HG02642 (cell line): ENCODE measurements around the gene LTB.

Source experiments
- ATAC-seq: cut with Tn5 transposase; IDR thresholded peaks from one replicate; pipeline ENCODE4 v1.9.1; 2021; ENCODE audit warnings: mild to moderate bottlenecking; ENCODE audit not compliant: unreplicated experiment, poor library complexity

The LTB gene

DNA sequence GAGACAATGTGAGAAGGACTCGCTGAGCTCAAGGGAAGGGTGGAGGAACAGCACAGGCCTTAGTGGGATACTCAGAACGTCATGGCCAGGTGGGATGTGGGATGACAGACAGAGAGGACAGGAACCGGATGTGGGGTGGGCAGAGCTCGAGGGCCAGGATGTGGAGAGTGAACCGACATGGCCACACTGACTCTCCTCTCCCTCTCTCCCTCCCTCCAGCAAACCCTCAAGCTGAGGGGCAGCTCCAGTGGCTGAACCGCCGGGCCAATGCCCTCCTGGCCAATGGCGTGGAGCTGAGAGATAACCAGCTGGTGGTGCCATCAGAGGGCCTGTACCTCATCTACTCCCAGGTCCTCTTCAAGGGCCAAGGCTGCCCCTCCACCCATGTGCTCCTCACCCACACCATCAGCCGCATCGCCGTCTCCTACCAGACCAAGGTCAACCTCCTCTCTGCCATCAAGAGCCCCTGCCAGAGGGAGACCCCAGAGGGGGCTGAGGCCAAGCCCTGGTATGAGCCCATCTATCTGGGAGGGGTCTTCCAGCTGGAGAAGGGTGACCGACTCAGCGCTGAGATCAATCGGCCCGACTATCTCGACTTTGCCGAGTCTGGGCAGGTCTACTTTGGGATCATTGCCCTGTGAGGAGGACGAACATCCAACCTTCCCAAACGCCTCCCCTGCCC, 5.2 kb downstream of the LTB start:
- no peak for ATAC-seq

DNA sequence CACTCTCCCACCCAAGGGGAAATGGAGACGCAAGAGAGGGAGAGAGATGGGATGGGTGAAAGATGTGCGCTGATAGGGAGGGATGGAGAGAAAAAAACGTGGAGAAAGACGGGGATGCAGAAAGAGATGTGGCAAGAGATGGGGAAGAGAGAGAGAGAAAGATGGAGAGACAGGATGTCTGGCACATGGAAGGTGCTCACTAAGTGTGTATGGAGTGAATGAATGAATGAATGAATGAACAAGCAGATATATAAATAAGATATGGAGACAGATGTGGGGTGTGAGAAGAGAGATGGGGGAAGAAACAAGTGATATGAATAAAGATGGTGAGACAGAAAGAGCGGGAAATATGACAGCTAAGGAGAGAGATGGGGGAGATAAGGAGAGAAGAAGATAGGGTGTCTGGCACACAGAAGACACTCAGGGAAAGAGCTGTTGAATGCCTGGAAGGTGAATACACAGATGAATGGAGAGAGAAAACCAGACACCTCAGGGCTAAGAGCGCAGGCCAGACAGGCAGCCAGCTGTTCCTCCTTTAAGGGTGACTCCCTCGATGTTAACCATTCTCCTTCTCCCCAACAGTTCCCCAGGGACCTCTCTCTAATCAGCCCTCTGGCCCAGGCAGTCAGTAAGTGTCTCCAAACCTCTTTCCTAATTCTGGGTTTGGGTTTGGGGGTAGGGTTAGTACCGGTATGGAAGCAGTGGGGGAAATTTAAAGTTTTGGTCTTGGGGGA, 6.1 kb downstream of the LTB start:
- ATAC-seq = no peak

DNA sequence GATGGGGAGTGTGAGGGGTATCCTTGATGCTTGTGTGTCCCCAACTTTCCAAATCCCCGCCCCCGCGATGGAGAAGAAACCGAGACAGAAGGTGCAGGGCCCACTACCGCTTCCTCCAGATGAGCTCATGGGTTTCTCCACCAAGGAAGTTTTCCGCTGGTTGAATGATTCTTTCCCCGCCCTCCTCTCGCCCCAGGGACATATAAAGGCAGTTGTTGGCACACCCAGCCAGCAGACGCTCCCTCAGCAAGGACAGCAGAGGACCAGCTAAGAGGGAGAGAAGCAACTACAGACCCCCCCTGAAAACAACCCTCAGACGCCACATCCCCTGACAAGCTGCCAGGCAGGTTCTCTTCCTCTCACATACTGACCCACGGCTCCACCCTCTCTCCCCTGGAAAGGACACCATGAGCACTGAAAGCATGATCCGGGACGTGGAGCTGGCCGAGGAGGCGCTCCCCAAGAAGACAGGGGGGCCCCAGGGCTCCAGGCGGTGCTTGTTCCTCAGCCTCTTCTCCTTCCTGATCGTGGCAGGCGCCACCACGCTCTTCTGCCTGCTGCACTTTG, 6.8 kb downstream of the LTB start, which contains the start of gene TNF:
TSS of gene TNF (plus strand) at position 231 of the 567 bp plus-strand sequence. CDS start at position 408, 177 bp downstream.
- ATAC-seq = no peak

DNA sequence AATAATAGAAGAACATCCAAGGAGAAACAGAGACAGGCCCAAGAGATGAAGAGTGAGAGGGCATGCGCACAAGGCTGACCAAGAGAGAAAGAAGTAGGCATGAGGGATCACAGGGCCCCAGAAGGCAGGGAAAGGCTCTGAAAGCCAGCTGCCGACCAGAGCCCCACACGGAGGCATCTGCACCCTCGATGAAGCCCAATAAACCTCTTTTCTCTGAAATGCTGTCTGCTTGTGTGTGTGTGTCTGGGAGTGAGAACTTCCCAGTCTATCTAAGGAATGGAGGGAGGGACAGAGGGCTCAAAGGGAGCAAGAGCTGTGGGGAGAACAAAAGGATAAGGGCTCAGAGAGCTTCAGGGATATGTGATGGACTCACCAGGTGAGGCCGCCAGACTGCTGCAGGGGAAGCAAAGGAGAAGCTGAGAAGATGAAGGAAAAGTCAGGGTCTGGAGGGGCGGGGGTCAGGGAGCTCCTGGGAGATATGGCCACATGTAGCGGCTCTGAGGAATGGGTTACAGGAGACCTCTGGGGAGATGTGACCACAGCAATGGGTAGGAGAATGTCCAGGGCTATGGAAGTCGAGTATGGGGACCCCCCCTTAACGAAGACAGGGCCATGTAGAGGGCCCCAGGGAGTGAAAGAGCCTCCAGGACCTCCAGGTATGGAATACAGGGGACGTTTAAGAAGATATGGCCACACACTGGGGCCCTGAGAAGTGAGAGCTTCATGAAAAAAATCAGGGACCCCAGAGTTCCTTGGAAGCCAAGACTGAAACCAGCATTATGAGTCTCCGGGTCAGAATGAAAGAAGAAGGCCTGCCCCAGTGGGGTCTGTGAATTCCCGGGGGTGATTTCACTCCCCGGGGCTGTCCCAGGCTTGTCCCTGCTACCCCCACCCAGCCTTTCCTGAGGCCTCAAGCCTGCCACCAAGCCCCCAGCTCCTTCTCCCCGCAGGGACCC, 7.8 kb downstream of the LTB start:
- ATAC-seq = no peak

DNA sequence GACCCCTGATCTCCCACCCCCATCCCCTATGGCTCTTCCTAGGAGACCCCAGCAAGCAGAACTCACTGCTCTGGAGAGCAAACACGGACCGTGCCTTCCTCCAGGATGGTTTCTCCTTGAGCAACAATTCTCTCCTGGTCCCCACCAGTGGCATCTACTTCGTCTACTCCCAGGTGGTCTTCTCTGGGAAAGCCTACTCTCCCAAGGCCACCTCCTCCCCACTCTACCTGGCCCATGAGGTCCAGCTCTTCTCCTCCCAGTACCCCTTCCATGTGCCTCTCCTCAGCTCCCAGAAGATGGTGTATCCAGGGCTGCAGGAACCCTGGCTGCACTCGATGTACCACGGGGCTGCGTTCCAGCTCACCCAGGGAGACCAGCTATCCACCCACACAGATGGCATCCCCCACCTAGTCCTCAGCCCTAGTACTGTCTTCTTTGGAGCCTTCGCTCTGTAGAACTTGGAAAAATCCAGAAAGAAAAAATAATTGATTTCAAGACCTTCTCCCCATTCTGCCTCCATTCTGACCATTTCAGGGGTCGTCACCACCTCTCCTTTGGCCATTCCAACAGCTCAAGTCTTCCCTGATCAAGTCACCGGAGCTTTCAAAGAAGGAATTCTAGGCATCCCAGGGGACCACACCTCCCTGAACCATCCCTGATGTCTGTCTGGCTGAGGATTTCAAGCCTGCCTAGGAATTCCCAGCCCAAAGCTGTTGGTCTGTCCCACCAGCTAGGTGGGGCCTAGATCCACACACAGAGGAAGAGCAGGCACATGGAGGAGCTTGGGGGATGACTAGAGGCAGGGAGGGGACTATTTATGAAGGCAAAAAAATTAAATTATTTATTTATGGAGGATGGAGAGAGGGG, 8.8 kb downstream of the LTB start:
- ATAC-seq = no peak

DNA sequence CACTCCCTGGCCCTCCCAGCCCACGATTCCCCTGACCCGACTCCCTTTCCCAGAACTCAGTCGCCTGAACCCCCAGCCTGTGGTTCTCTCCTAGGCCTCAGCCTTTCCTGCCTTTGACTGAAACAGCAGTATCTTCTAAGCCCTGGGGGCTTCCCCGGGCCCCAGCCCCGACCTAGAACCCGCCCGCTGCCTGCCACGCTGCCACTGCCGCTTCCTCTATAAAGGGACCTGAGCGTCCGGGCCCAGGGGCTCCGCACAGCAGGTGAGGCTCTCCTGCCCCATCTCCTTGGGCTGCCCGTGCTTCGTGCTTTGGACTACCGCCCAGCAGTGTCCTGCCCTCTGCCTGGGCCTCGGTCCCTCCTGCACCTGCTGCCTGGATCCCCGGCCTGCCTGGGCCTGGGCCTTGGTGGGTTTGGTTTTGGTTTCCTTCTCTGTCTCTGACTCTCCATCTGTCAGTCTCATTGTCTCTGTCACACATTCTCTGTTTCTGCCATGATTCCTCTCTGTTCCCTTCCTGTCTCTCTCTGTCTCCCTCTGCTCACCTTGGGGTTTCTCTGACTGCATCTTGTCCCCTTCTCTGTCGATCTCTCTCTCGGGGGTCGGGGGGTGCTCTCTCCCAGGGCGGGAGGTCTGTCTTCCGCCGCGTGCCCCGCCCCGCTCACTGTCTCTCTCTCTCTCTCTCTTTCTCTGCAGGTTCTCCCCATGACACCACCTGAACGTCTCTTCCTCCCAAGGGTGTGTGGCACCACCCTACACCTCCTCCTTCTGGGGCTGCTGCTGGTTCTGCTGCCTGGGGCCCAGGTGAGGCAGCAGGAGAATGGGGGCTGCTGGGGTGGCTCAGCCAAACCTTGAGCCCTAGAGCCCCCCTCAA, 9.9 kb downstream of the LTB start, which contains the start of gene LTA:
TSS of gene LTA (plus strand) at position 249 of the 871 bp plus-strand sequence. CDS start at position 703, 454 bp downstream.
- peak; percentile 36 for ATAC-seq

DNA sequence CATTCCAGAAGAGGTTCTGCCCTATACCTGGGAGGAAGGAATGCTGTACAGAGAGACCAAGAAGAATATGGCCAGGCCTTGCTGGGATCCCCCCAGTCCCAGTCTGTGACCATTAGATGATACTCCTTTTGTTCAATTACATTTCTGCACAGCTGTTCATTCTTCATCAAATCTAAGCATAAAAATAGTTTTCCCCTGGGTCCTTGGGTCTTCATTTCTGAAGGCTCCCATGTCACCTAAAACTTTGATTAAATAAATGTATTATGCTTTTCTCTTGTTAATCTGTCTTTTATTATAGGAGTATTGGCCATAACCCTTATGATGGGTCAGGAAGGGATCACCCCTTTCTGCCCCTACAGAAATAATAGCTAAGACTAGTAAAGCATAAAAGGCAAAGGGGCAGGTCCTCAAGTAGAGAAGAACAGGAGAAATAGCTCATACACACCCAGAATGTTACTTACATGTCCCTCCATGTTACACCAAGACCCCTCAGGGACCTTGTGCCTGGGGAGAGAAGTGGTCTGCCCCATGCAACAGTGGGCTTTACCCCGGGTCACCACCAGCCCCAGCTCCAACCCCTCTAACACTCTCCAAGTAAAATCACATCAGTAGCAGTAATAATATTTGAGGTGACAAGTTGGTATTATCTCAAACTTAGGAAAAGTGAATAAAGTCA, 12.2 kb downstream of the LTB start:
- ATAC-seq = no peak

- ATAC-seq = peak; percentile 63
These were observed 13.7 kb downstream of the LTB start for GRCh38 chr6:31568537-31568961.

DNA sequence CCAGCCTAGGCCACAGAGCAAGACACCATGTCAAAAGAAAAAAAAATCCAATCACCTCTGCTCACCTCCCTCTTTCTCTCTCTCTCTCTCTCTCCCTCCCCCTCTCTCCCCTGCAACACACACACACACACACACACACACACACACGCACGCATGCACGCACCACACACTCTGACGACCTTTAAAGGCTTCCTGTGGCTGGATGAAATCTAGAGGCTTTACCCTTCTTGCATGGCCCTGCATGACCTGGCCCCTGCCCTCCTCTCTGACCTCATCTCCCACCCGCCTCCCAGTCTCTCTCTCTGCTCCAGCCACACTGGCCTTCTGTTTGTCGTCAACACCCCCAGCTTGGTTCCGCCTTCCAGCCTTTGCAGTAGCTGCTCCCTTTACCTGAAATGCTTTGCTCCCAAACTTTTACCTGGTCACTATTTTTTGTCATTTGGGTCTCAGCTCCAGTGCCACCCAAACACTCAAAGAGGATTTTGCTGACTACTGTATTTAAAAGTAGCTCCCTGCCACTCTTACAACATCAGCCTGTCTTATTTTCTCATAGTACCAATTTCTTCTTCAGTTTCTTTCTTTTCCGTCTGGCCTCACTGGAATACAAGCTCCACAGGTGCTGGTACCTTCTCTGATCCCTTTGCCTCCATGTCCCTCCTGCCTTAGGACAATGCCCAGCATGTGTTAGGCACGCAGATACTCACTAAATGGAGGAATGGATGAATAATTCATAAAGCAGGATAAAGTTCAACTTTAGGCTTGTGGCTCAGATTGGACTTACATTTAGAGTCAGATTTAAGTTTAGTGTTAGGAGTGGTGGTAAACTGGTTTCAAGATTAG, 14.5 kb downstream of the LTB start:
- no peak for ATAC-seq

- ATAC-seq = no peak
These were observed 21.5 kb downstream of the LTB start for GRCh38 chr6:31560697-31561058.

DNA sequence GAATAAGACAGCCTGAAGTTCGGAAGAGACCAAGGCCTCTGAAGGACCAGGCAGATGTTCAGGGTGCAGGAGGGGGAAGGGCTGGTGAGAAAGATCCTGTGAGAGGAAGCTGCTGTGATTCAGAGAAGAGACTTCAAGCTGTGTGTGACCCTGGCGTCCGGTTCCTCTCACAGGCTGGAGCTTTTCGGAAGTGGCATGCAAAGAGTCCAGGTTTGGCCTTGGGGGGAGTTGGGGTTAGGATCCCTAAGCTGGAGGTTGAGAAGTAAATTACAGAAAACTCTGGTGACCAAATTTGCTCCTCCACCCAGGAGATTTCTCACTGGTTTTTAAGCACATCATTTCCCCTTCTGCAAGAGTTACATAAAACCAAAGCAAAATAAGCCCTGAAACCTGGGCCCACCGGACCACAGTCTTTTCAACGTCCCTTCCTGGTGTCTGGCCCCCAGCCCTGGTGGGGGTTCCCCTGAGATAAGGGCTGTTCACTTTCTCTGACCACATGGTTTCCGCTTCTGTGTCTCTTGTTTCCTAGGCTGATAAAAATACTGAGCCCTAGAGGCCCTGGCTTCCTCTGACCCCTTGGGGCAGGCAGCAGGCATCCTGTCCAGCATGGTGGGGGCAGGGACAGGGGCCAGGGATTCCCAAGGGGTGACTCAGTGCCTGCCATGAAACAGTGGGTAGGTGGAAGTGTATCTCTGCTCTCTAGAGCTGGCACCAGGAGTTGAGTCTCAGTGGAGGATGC, 22.1 kb downstream of the LTB start:
- peak; percentile 69 for ATAC-seq

DNA sequence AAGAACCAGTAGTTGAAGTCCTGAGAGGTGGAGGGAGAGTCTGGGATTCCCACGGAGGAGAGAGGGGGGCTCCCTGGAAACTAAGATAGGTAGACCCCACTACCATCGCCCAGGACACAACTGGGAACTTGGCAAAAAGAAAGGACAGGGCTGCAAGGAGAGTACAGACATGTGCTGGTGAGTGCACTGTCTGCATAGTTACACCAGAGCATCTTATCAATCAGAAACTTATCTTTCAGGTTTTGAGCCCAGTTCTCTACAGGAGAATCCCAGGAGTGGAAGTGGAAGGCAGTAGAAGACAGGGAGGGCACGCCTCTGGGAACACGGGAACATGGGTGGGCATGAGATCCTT, 22.6 kb downstream of the LTB start:
- ATAC-seq = peak; percentile 1

GRCh38 chr6:31558631-31559500, 23.4 kb downstream of the LTB start:
- no peak for ATAC-seq

DNA sequence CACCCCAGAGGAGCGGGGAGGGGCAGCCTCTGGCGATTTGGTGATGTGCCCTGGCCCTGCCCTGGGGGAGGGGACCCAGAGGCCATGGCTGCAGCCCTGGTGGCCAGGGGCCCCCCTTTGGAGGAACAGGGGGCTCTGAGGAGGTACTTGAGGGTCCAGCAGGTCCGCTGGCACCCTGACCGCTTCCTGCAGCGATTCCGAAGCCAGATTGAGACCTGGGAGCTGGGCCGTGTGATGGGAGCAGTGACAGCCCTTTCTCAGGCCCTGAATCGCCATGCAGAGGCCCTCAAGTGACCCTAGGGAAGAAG, 24.0 kb downstream of the LTB start:
- no peak for ATAC-seq

GRCh38 chr6:31557443-31558317, 24.5 kb downstream of the LTB start:
- no peak for ATAC-seq
